Tibial artery (tissue), 4 donors: ENCODE results near the gene RPP30.
"Not testable (repeated sequence)": the region's sequence is repeated elsewhere in the genome, so short reads cannot be mapped to it uniquely, and the experiment has no call there.

ENCODE experiments used
- DNase-seq, 2 donors: peaks; one replicate each; pipeline ENCODE4 v3.0.0-alpha.2; 2019
- H3K27ac ChIP-seq, 2 donors: fragments of 200-600 bp; sonication (generic) in 1 of 2; 1 replicate in 1 of 2; 2 replicates in 1 of 2; pipeline ENCODE4 v1.5.1; 2018 to 2019; ENCODE audit warnings: mild to moderate bottlenecking in 1 of 2
- H3K27me3 ChIP-seq, 2 donors: fragments of 200-600 bp; sonication (generic) in 1 of 2; one replicate each; pipeline versions ENCODE4 v1.5.1 to v1.6.0; 2016 to 2019
- H3K36me3 ChIP-seq, 3 donors: fragments of 200-600 bp; sonication (generic) in 2 of 3; one replicate each; pipeline ENCODE4 v1.5.1; 2016 to 2019; ENCODE audit warnings: mild to moderate bottlenecking in 2 of 3
- H3K4me1 ChIP-seq, 4 donors: fragments of 200-600 bp; sonication (generic) in 2 of 4; 1 replicate in 3 of 4; 2 replicates in 1 of 4; pipeline ENCODE4 v1.5.1; 2016 to 2019
- H3K4me3 ChIP-seq, 2 donors: fragments of 200-600 bp; sonication (generic) in 1 of 2; 1 replicate in 1 of 2; 2 replicates in 1 of 2; pipeline ENCODE4 v1.5.1; 2018 to 2019; ENCODE audit warnings: mild to moderate bottlenecking in 2 of 2
- H3K9me3 ChIP-seq, 3 donors: fragments of 200-600 bp; sonication (generic) in 1 of 3; one replicate each; pipeline ENCODE4 v1.5.1; 2016 to 2019
- intact Hi-C: fragments of 100-400 bp; cut with DNase I; formaldehyde crosslinking; loops from one replicate; pipeline ENCODE4 v1.15.0; 2023; ENCODE audit warnings: low total_unique reads
- TF ChIP-seq, protein P1 (sequence below), 2 experiments: fragments of 200-600 bp in 1 of 2; fragments of 450-650 bp in 1 of 2; IDR thresholded peaks; one replicate each; pipeline ENCODE4 v1.5.1; 2017 to 2019; ENCODE audit warnings: antibody characterized with exemption in 2 of 2, mild to moderate bottlenecking in 1 of 2, moderate library complexity in 1 of 2

The RPP30 gene

DNA sequence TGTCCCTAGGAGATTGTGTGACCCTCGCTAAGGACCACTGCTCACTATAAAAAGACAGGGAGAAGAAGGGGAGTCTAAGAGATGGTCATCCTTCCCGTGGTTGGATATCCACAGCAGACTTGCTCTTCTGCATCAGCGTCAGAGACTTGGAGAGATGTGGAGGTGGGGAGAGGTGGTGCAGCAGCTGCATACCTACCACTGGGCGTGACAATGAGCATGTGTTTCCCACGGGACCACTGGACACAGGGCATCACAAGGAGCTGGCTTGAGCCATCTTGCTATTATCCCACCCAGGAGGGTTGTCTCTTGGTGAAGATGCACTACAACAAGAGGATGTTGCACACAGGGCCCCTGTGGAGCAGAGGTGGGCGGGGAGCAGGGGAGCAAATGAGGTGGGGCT lies 67.9 kb downstream of the RPP30 start:
- intact Hi-C loops = no loop called here
- Histone ChIP-seq H3K36me3 (no peaks in the 10 kb centered on the region), H3K27ac (no peak overlapping the region), H3K9me3 (no peaks in the 10 kb centered on the region), H3K4me1 (peaks cover 0 to 18% (median 10%) of the 10 kb centered on the region in 4 donors), H3K4me3 (no peak overlapping the region), H3K27me3 (no peaks in the 10 kb centered on the region)
- TF ChIP-seq, protein P1, sequence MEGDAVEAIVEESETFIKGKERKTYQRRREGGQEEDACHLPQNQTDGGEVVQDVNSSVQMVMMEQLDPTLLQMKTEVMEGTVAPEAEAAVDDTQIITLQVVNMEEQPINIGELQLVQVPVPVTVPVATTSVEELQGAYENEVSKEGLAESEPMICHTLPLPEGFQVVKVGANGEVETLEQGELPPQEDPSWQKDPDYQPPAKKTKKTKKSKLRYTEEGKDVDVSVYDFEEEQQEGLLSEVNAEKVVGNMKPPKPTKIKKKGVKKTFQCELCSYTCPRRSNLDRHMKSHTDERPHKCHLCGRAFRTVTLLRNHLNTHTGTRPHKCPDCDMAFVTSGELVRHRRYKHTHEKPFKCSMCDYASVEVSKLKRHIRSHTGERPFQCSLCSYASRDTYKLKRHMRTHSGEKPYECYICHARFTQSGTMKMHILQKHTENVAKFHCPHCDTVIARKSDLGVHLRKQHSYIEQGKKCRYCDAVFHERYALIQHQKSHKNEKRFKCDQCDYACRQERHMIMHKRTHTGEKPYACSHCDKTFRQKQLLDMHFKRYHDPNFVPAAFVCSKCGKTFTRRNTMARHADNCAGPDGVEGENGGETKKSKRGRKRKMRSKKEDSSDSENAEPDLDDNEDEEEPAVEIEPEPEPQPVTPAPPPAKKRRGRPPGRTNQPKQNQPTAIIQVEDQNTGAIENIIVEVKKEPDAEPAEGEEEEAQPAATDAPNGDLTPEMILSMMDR (IDR thresholded peaks at IDR 0.05) = no peak
- no peak for DNase-seq

DNA sequence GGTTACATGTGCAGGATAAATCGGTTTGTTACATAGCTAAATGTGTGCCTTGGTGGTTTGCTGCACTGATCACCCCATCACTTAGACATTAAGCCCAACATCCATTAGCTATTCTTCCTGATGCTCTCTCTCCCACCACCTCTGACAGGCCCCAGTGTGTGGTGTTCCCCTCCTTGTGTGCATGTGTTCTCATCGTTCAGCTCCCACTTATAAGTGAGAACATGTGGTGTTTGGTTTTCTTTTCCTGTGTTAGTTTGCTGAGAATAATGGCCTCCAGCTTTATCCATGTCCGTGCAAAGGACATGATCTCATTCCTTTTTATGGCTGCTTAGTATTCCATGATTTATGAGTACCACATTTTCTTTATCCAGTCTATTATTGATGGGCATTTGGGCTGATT lies 71.2 kb downstream of the RPP30 start:
- H3K27me3 ChIP-seq, H3K4me3 ChIP-seq, intact Hi-C loops, H3K36me3 ChIP-seq, DNase-seq, H3K4me1 ChIP-seq, H3K9me3 ChIP-seq, H3K27ac ChIP-seq: not testable (repeated sequence)

DNA sequence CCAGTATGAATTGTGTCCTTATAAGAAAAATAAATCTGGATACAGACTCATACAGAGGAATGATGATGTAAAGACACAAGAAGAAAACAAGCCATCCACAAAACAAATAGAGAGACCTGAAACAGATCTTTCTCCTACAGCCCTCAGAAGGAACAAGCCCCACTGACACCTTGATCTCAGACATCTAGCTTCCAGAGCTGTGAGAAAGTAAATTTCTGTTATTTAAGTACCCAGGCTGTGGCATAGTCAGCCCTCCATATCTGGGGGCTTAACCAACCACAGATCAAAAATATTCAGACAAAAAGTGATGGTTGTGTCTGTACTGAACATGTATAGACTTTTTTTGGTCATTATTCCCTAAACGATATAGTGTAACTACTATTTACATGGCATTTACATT lies 73.0 kb downstream of the RPP30 start:
- no peaks in the 10 kb centered on the region for H3K4me1 ChIP-seq
- no peaks in the 10 kb centered on the region for H3K27me3 ChIP-seq
- H3K4me3 ChIP-seq = no peak overlapping the region
- TF ChIP-seq, protein P1 (IDR thresholded peaks at IDR 0.05) = no peak
- no peak for DNase-seq
- no peak overlapping the region for H3K27ac ChIP-seq
- H3K36me3 ChIP-seq = no peaks in the 10 kb centered on the region
- intact Hi-C loops = no loop called here
- H3K9me3 ChIP-seq = no peaks in the 10 kb centered on the region

DNA sequence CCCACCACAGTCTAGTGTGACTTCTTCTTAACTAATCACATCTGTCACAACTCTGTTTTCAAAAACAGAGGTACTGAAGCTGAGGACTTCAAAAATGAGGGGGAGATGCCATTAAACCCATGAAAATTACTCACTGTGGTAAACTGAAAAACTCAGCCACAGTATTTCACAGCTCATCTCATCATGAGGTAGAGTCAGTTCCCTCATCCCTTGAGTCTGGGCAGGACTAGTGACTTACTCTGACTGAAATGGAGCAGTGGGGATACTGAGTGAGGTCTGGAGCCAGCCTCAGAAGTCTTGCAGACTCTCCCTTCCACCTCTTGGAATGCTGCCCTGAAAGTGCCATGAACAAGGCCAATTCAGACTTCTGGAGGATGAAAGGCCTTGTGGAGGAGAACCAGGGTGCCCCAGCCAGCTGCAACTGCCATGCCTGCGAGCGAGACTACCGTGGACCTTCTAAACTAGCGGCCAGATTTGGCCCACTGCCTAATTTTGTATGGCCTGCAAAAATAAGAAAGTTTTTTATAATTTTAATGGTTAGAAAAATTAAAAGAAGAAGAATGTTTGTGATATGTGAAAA lies 73.8 kb downstream of the RPP30 start:
- intact Hi-C loops = no loop called here
- TF ChIP-seq, protein P1 (IDR thresholded peaks at IDR 0.05) = no peak
- H3K36me3 ChIP-seq = no peaks in the 10 kb centered on the region
- H3K4me3 ChIP-seq = no peak overlapping the region
- DNase-seq = no peak
- no peak overlapping the region for H3K27ac ChIP-seq
- H3K27me3 ChIP-seq = no peaks in the 10 kb centered on the region
- no peaks in the 10 kb centered on the region for H3K4me1 ChIP-seq
- H3K9me3 ChIP-seq = no peaks in the 10 kb centered on the region

DNA sequence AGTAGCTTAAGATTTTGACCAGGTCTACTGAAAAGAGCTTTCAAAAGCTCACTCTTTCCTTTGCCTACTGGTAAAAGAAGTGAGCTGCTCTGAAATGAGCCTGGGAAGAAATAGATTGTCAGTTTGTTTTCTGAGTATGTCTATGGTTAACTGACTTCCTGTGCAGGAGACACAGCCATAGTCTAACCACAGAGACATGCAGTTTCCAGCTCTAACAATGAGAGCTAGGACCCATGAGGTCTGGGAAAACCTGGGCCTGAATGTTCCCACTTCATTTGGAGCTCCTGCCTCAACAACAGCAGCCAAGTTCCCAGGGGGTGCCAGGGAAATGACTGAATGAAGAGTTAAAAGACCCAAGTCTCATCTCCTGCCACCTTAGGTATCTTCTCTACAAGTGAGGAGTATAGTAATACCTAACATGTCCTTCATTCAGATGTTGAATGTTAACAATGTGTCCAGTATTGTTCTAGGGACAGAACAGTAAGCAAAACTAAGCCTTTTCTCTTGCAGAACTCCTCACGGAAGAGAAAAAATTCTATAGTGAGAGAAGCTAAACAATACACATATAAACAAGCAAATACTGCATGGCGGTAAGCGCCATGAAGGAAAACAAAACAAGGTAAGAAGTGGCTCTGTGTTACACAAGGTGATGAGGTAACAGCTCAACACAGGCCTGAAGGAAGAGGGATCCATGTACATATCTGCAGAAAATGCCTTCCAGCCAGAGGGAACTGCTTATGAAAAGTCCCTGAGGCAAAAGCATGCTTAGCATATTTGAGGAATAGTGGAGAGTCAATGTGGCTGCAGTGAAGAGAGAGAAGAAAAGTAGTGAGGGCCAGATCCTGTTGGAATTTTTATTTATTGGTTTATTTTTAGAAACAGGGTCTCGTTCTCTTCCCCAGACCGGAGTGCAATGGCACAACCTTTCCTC lies 75.5 kb downstream of the RPP30 start:
- Histone ChIP-seq H3K9me3 (peaks cover 0 to 1% (median 0%) of the 10 kb centered on the region in 3 donors), H3K36me3 (no peaks in the 10 kb centered on the region), H3K27me3 (no peaks in the 10 kb centered on the region), H3K4me3 (no peak overlapping the region), H3K4me1 (no peaks in the 10 kb centered on the region), H3K27ac (no peak overlapping the region)
- no peak for DNase-seq
- intact Hi-C loops = no loop called here
- TF ChIP-seq, protein P1 (IDR thresholded peaks at IDR 0.05) = no peak
